HG03469 (cell line): ENCODE measurements around the gene LNPK.
"Not testable (repeated sequence)": the region's sequence is repeated elsewhere in the genome, so short reads cannot be mapped to it uniquely, and the experiment has no call there.

Source experiments
- ATAC-seq: cut with Tn5 transposase; IDR thresholded peaks from one replicate; pipeline ENCODE4 v1.9.1; 2021; ENCODE audit warnings: mild to moderate bottlenecking, moderate library complexity, moderate number of reproducible peaks; ENCODE audit not compliant: unreplicated experiment

Gene LNPK

GRCh38 chr2:176001916-176002687, at the start of gene LNPK:
TSS of gene LNPK (minus strand) at chr2:176002267. CDS start at chr2:175995584, 6,683 bp downstream.
- peak; percentile 78 for ATAC-seq

- ATAC-seq, result no peak
These were observed 37.3 kb upstream of the LNPK start for GRCh38 chr2:176039375-176039774.

- ATAC-seq, result no peak
These were observed 36.6 kb upstream of the LNPK start for GRCh38 chr2:176038694-176039093.

GRCh38 chr2:176035013-176035691, 33.1 kb upstream of the LNPK start:
- ATAC-seq, result no peak

DNA sequence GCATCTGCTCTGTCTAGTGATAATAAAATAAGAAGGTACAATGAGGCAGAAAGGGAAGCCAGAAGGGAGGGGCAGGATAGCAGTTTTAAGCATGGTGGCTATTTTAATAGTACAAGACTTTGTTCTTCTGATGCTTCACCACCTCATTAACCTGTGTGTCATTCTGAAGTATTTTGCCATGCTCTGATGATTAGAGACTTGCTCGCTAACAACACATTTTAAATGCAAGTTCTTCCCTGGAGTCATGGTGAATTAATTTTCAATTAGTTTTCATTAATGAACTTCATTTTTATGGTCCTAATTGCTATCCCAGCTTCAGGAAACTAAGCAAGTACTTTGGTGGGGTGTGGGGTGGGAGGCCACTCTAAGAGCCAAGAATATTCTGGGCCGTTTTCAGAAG, 25.7 kb upstream of the LNPK start:
- no peak for ATAC-seq

DNA sequence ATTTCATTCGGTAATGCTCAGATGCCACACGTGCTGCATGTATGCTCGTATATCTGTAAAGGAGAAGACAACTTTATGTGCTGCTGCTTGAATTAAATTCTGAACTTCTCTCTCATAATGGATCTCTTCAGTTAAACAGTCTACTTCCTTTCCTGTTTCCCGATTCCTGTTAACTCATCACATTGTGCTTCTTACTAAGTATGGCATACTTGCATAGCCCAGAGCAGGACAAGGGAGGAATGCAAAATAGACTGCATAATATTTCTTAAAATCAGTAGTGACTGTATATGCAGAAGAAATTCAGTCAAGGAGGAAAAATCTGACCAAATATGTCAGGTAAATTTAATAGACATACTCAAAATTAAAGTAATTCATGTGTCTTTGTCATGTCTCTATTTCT, 23.9 kb upstream of the LNPK start:
- ATAC-seq, result no peak

DNA sequence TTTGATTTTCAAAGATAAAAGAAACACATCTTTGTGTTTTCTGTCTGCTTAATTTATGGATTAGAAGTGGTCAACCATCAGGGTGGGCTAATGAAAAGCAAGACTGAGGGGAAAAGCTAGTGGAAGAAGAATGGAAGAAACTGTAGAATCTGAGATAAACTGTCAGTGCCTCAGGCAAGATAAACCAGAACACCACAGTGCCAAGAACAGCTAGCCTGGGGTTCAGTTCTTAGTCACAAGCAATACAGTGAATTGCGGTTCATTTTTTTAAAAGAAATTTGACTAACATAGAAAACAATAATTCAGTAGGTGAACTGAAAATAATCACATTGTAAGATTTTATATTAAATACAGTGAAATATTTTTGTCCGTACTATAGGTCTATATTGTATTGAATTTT, 22.0 kb upstream of the LNPK start:
- no peak for ATAC-seq

GRCh38 chr2:176022048-176022447, 20.0 kb upstream of the LNPK start:
- no peak for ATAC-seq

GRCh38 chr2:176020400-176020799, 18.3 kb upstream of the LNPK start:
- no peak for ATAC-seq

- no peak for ATAC-seq
These were observed 16.6 kb upstream of the LNPK start for GRCh38 chr2:176018708-176019107.

DNA sequence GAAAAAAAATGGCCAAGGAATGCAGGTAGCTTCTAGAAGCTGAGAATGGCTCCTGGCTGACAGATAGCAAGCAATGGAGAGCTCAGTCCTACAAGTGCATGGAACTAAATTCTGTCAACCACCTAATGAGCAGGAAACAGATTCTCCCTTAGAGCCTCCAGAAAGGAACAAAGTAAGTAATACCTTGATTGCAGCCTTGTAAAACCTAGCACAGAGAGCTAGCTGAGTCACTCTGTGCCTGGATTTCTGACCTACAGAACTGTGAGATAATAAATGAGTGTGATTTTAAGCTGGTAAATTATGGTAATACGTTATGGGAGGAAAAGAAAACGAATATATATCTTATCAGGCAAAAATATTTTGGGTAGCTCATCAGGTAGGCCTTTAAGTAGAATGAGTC, 7.4 kb upstream of the LNPK start:
- no peak for ATAC-seq

GRCh38 chr2:176004934-176005333, 2.9 kb upstream of the LNPK start:
- ATAC-seq, result no peak

GRCh38 chr2:176003958-176004357, 1.9 kb upstream of the LNPK start:
- no peak for ATAC-seq

DNA sequence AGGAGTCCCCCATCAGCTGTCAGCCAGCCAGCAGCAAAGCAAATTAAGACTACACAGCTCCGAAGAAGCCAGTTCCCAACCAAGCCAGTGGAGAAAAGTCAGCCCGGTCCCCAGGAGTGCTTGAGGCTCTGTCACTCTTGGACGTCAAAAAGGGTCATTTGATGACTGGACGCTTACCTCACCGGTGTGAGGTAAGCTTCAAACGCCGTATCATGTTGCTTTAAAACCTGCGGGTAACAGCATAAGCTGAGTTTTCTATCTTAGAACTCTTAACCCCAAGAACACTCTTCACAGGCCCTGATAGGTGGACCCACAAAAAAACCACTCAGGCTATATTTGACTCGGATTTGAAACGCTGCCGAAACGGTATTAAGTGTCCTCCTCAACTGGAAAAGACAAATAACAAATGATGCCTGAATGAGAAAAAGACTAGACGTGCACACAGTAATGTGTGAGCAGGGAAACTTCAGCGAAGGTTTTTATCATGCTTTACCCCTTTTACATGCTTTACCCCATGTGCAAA, 682 bp upstream of the LNPK start:
- ATAC-seq, result no peak

DNA sequence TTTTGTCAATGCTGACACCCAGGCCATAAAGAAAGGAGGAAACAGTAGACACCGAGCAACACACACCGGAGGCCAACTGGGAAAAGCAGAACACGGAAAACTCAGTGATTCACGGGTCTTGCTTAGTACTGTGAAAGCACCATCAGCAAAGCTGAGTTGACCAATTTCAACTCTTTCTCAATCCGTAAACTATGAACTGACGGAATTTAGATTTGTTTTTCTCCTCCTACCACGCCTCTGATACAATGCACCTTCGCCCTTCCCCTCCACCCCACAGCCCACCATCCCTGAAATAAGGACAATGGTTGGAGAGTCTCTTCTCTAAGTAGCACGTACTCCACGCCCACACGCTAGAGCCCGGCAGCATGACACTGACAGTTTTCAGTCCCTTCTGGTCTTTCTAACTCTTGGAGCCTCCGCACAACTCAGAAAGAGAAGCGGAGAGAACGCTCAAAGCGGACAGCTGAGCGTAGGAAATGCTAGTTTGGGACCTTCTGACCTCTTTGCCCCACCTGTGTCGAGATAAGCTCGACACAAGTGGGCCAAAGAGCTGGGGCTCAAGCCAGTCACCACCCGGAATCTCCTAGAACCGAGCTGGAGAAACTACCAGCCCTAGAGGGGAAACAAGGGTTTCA, 669 bp downstream of the LNPK start:
- peak; percentile 34 for ATAC-seq

GRCh38 chr2:175999283-175999819, 2.7 kb downstream of the LNPK start:
- no peak for ATAC-seq

GRCh38 chr2:175990099-175990498, 12.0 kb downstream of the LNPK start:
- no peak for ATAC-seq

DNA sequence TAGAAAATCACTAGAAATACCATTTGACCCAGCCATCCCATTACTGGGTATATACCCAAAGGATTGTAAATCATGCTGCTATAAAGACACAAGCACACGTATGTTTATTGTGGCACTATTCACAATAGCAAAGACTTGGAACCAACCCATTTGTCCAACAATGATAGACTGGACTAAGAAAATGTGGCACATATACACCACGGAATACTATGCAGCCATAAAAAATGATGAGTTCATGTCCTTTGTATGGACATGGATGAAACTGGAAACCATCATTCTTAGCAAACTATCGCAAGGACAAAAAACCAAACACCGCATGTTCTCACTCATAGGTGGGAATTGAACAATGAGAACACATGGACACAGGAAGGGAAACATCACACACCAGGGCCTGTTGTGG, 14.9 kb downstream of the LNPK start:
- ATAC-seq, result not testable (repeated sequence)

- no peak for ATAC-seq
These were observed 17.2 kb downstream of the LNPK start for GRCh38 chr2:175984846-175985245.

- no peak for ATAC-seq
These were observed 20.5 kb downstream of the LNPK start for GRCh38 chr2:175981551-175981950.

DNA sequence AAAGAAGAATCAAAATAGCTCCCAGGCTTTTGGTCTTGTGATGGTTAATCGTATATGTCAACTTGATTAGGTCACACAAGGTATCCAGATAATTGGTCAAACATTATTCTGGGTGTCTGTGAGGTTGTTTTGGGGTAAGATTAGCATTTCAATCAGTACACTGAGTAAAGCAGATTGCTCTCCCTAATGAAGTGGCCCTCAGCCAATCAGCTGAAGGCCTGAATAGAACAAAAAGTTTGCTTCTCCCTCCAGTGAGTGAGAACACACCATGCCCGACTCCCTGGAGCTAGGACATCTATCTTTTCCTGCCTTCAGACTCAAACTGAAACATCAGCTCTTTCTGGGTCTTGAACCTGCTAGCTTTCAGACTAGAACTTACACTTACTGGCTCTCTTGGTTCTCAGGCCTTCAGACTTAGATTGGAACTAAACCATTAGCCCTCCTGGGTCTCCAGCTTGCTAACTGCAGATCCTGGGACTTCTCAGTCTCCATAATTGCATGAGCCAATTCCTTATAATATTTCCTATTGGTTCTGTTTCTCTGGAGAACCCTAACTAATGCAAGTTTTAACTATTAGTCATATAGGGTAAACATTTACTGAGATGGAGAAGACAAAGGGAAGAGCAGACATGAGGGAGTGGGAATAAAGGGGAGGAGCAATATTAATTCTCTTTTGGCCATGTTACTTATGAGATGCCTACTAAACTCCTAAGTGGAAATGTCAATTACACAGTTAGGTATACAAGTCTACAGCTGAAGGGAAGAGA, 25.5 kb downstream of the LNPK start:
- ATAC-seq, result no peak
